Measurements from ENCODE around the gene CARD10.
"Not testable (repeated sequence)": the region's sequence is repeated elsewhere in the genome, so short reads cannot be mapped to it uniquely, and the experiment has no call there.

The CARD10 gene

GRCh38 chr22:37534445-37534844 lies 15.2 kb upstream of the CARD10 start:
- DNase-seq (ENCODE audit: low read depth): no peak
- TF ChIP-seq, protein P1, sequence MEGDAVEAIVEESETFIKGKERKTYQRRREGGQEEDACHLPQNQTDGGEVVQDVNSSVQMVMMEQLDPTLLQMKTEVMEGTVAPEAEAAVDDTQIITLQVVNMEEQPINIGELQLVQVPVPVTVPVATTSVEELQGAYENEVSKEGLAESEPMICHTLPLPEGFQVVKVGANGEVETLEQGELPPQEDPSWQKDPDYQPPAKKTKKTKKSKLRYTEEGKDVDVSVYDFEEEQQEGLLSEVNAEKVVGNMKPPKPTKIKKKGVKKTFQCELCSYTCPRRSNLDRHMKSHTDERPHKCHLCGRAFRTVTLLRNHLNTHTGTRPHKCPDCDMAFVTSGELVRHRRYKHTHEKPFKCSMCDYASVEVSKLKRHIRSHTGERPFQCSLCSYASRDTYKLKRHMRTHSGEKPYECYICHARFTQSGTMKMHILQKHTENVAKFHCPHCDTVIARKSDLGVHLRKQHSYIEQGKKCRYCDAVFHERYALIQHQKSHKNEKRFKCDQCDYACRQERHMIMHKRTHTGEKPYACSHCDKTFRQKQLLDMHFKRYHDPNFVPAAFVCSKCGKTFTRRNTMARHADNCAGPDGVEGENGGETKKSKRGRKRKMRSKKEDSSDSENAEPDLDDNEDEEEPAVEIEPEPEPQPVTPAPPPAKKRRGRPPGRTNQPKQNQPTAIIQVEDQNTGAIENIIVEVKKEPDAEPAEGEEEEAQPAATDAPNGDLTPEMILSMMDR (IDR thresholded peaks at IDR 0.05; ENCODE audit: low read depth, low read length, missing control alignments): no peak
- H3K4me3 ChIP-seq (ENCODE audit: low read depth, low read length): no peak overlapping the region

DNA sequence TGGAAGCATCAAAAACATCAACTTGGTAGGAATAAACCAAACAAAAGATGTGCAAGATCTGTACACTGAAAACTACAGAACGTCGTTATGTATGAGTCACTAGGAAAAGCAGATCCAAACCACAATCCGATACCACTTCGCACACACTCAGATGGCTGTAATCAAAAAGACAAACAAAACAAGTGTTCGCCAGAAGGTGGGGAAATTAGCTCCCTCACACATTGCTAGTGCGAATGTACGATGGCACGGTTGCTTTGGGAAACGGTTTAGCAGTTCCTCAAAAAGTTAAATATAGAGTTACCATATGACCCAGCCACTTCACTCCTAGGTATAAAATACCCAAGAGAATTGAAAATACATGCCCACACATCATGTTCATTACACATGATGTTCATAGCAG lies 14.8 kb upstream of the CARD10 start:
- no peak for DNase-seq (ENCODE audit: low read depth)
- no peak overlapping the region for H3K4me3 ChIP-seq (ENCODE audit: low read depth, low read length)
- TF ChIP-seq, protein P1 (IDR thresholded peaks at IDR 0.05; ENCODE audit: low read depth, low read length, missing control alignments): no peak

DNA sequence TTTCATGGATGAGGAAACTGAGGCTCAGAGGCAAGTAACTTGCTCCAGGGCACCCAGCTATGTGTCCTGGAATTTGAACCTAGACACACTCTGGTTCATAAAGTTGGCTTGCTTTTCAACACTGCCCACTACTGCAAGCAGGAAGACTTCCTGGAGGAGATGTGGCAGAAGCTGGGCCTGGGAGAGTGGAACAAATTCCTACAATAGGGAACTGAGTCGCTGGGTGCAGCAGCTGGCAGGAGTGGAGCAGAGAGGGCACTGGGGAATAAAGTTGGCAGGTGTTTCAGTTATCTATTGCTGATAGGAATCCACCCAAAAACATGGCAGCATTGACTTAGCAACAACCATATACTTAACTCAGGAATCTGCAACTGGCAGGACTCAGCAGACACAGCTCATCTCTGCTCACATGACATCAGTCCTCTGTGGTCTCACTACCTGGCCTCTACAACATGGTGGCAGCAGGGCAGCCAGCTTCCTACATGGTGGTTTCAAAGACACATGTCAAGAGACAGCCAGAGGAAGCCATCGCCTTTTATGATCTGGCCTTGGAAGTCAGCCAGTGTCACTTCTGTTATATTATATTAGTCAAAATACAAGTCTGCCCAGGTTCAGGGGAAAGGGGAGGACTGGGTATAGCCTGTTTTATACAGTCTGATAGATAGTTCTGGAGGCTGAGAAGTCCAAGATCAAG lies 10.6 kb upstream of the CARD10 start:
- no peak for DNase-seq (ENCODE audit: low read depth)
- H3K4me3 ChIP-seq (ENCODE audit: low read depth, low read length): no peak overlapping the region
- TF ChIP-seq, protein P1 (IDR thresholded peaks at IDR 0.05; ENCODE audit: low read depth, low read length, missing control alignments): no peak

GRCh38 chr22:37527952-37528351 lies 8.7 kb upstream of the CARD10 start:
- not testable (repeated sequence) for DNase-seq (ENCODE audit: low read depth); H3K4me3 ChIP-seq (ENCODE audit: low read depth, low read length)

GRCh38 chr22:37527081-37527752 lies 8.0 kb upstream of the CARD10 start:
- DNase-seq (ENCODE audit: low read depth); H3K4me3 ChIP-seq (ENCODE audit: low read depth, low read length): not testable (repeated sequence)

GRCh38 chr22:37526376-37526775 lies 7.2 kb upstream of the CARD10 start:
- DNase-seq (ENCODE audit: low read depth): no peak
- TF ChIP-seq, protein P1 (IDR thresholded peaks at IDR 0.05; ENCODE audit: low read depth, low read length, missing control alignments): no peak
- no peak overlapping the region for H3K4me3 ChIP-seq (ENCODE audit: low read depth, low read length)

DNA sequence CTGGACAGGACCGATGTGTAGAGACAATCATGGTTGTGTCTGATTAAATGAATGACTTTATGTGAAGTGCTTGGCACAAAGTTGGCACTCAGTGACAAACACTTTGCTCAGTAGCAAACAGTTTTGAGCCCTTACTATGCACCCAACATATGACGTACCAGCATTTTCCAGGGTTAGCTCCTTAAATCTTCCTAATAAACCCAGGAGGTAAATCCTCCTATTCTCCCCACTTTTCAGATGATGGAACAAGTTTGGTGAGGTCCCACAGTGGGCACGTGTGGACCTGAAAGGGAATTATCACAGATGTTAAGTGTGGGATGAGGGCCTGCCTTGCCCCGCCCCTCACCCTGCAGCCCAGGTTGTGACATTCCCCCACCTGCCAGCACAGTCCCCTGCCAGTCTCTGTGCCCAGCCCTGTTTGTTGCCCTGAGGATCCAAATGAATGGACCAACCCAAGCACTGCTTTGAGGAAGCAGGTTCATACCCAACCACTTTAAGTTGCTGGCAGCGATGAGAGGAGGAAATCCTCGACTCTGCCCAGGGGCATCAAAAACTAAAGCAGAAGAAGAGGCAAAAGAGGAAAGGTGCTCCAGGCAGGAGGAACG lies 6.6 kb upstream of the CARD10 start:
- no peak for DNase-seq (ENCODE audit: low read depth)
- H3K4me3 ChIP-seq (ENCODE audit: low read depth, low read length): no peak overlapping the region
- TF ChIP-seq, protein P1 (IDR thresholded peaks at IDR 0.05; ENCODE audit: low read depth, low read length, missing control alignments): no peak
